Melanocyte of skin (primary cell): ENCODE results near the gene CARS1. TPM values are rescaled to one million over a fixed set of nuclear protein-coding genes. Genes with fewer than 3 reads are reported as not detected.

Experiments used
- small RNA-seq, 2 donors: library from RNA; depleted of rRNA; stranded (forward); fragments of <200 nt; gene quantifications; one replicate each; pipeline ENCODE3, GENCODE V24; 2012
- total RNA-seq, 2 donors: library from RNA; depleted of rRNA; stranded (reverse); fragments of >200 nt; gene quantifications; 2 replicates each; pipeline ENCODE4 v1.2.3, GENCODE V29; 2012

CARS1 gene
- total RNA-seq, result 10 to 100 TPM; 24.1 to 37.6 TPM

DNA sequence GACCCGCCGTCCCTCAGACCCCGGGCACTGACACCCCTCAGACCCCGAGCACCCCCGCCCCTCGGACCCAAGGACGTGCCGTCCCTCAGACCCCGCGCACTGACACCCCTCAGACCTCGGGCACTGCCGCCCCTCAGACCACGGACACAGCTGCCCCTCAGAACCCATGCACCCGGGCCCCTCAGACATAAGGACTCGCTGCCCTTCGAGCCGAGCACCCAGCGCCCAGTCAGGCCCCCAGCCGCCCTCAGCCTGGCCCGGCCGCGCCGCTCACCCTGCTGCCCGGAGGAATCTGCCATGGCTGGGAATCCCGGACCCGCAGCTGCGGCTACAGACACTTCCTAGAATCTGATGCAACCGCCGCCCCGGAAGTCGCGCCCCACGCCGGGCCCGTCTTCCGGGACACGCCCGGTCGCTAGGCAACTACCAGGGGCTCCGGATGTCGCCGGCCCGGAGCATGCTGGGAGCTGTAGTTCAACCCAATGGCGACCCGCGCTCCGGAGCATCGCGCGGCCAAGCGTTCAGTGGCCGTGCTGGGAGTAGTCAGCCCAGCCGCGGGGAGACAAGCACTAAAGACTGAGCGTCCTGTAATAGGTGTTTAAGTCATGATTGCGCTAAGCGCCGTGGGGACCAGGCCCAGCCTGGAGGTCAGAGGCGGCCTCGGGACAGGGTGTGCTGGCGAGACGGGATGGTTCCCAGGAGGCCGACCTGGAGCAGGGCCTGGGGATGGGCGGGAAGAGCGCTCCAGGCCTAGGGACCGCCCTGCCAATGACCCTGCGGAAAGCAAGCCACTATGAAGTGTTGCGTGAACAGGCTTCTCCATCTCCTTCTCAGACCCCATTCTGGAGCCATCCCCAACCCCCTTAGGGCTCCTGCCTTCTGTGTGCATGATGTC, at the start of gene CARS1:
TSS of gene CARS1 (minus strand) at position 355 of the 895 bp plus-strand sequence. CDS start at position 299, 56 bp downstream.

DNA sequence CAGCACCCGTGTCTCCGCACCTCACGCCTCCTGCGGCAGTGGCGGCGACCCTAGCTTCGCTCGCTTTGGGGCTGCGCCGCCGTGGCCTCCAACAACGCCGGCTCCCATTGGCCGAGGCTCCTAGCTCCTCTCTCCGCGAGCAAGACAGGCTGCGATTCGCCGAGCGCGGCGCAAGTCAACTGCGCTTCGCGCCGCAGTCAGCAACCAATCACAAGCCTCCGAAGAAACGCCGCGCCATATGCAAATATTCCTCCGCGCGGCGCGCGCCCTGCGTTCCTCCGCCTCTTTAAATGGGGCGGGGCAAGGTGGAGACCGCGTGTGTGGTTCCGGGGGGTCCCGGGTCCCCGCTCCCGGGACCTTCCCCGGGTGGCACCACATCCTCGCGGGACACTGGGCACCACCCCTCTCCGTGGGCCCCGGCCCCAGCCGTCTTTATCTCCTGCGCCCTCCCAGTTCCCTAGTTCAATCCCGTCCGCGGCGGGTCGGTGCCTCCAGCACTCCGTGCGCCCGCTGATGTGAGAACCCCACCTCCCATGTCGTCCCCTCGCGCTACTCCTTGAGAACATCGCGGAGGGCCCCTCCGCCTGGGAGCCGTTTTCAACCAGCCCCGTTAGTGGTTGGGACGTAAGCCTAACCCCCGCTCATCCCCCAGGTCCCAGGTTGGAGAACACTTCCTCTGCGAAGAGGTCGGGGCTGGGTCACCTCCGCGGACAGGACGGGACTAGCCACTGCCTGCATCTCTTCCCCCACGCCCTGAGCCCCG, 64.8 kb downstream of the CARS1 start, which contains the start of gene NAP1L4:
TSS of gene NAP1L4 (minus strand) at position 96 of the 763 bp plus-strand sequence. CDS start 13,109 bp downstream, outside the sequence.

Small RNAs within 50 kb of the gene (small RNA-seq; reads per million reads assigned to genes)
- gene RNU1-91P (0 to 0.06 reads per million in 2 donors), gene SNORA54 (13.3 to 27.6 reads per million in 2 donors)

Other genes starting within 250 kb of the CARS1 start
- 10 to 100 TPM in 1 of 2 donors, 1 to 10 TPM in 1; 7.9 to 38.0 TPM for gene CDKN1C, start 171.6 kb downstream of the CARS1 start, total RNA-seq
- gene PHLDA2, start 128.0 kb downstream of the CARS1 start, total RNA-seq, result 10 to 100 TPM; 13.1 to 56.9 TPM
- 100 to 1,000 TPM in 1 of 2 donors, 10 to 100 TPM in 1; 68.1 to 149 TPM for gene NAP1L4, start 65.1 kb downstream of the CARS1 start, total RNA-seq
- 10 to 100 TPM; 62.6 to 85.3 TPM for gene OSBPL5, start 107.9 kb upstream of the CARS1 start, total RNA-seq
- not detected for gene MRGPRG, start 161.4 kb upstream of the CARS1 start, total RNA-seq
- not detected for gene MRGPRE, start 175.0 kb upstream of the CARS1 start, total RNA-seq